ENCODE measurements around the gene ABI1.
"Not testable (repeated sequence)": the region's sequence is repeated elsewhere in the genome, so short reads cannot be mapped to it uniquely, and the experiment has no call there.

The ABI1 gene

DNA sequence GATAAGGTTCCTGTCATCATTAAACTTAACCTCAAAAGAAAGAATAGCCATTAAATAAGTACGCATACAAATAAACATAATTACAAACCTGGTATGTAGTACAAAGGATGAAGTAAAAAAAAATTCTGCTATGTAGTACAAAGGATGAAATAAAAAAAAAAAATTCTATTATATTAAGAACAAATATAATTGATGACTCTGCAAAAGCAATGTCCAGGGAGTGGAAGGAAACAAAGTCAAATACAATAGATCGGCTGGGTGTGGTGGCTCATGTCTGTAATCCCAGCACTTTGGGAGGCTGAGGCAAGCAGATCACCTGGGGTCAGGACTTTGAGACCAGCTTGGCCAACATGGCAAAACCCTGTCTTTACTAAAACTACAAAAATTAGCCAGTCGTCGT is 56.9 kb downstream of the ABI1 start:
- no peak for DNase-seq

- no peak for DNase-seq
Observed at GRCh38 chr10:26802527-26802926, 58.2 kb downstream of the ABI1 start.

DNA sequence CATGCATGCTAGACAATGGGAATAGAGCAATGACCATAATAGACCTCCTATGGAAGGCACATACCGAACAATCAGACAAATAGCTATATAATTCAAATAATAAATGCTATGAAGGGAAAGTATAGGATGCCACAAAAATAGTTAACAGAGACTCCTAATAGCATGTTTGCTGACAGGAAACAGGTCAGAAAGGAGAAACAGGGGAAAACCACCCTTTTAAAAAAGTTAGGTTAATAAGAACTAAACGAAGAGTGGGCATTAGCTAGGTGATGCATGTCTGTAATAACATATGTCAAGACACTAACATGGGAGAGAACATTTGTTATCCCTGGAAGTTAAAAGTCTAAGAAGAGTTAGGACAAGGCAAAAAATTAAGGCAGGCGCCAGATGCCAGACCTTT is 58.9 kb downstream of the ABI1 start:
- DNase-seq, result no peak

DNA sequence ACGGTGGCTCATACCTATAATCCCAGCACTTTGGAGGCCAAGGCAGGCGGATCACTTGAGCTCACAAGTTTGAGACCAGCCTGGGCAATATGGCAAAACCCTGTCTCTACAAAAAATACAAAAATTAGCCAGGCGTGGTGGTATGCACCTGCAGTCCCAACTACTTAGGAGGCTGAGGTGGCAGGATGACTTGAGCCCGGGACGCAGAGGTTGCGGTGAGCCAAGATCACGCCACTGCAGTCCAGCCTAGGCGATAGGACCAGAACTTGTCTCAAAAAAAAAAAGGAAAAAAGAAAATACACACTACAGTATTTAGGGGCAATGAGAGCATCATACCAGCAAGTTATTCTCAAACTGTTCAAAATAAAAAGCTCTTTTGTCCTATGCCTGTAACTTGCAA is 59.5 kb downstream of the ABI1 start:
- DNase-seq, result no peak

- no peak for DNase-seq
Observed at GRCh38 chr10:26800468-26800867, 60.3 kb downstream of the ABI1 start.

DNA sequence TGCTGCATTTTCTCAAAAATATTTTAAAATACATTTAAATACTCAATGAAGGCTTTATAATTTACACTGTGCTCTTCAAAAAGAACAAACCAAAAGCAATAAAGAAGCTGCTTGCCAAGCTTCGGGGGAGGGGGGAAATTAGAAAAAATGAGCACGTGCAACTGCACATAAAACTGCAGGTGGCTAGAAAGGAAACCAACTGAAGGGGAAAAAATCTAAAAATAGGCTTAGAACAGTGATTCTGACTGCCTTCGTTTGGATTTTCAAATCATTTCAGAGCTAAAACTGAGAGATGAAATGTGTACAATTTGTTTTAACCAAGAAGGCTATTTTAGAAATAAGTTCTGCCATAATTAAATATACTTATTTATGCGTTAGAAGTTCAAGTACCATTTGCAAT is 61.4 kb downstream of the ABI1 start:
- no peak for DNase-seq

GRCh38 chr10:26798298-26798697 is 62.5 kb downstream of the ABI1 start:
- DNase-seq, result no peak

DNA sequence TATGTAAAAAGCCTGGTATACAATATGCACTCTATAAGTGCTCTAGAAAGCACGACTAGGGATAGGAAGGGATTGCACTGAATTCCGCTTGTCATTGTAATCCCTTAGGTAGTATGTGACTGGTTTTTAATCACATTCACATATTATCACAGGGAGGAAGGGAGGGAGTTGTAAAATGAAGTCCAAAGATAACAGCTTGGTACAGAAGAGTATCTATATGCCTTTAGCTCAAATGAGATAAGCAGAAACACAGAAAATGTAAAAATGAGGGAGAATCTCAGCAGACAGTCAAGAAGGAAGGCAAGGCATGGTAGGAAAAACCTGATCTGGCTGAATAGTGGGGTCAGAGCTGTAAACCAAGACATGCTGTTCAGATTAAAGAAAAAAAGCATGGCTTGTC is 63.4 kb downstream of the ABI1 start:
- DNase-seq, result no peak

DNA sequence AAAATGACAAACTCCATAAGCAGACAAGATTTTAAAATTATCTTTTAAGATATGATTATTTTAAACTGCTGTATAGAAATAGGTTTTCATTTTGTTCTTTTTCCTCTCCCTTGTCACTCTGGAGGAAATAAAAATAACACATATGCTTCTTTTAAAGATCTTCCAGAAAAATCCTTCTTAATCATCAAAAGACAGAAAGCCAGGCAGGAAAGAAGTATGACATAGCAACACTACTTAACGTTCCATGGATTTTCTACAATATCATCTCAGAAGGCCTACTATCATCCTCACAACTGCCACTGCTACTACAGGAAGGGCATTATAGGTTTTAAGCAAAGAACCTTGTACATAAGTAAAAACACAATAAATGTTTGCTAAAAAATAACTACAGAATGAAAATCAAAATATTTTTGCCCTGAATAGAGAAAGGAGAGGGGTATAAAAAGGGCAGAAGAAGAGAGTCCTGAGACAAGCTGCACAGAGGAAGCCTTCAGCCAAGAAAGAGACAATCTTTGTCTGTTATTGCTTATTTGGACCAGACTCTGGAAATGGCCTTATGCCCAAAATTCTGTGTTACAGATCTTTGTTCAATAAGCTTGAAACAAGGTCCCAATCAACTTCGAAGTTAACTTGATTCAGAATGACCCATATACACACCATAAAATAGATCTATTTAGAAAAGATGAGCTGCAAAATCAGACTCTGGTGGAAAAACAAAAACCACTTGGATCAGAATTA is 67.8 kb downstream of the ABI1 start:
- DNase-seq, result no peak

DNA sequence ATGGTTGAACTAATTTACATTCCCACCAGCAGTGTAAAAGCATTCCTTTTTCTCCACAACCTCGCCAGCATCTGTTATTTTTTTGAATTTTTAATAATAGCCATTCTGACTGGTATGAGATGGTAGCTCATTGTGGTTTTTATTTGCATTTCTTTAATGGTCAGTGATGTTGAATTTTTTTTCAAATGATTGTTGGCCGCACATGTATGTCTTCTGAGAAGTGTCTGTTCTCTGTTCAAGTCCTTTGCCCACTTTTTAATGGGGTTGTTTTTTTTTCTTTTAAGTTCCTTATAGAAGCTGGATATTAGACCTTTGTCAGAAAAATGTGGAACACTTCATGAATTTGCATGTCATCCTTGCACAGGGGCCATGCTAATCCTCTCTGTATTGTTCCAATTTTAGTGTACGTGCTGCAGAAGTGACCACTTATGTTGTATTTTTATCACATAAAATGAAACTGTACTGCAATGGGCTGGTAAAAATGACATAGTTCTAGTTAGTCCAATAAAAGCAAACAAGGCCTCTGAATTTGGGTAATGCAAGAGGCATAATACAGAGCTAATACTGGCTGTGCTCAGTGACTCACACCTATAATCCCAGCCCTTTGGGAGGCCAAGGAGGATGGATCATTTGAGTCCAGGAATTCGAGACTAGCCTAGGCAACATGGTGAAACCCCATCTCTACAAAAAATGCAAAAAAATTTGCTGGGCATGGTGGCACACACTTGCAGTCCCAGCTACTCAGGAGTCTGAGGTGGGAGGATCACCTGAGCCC is 70.3 kb downstream of the ABI1 start:
- DNase-seq, result no peak

DNA sequence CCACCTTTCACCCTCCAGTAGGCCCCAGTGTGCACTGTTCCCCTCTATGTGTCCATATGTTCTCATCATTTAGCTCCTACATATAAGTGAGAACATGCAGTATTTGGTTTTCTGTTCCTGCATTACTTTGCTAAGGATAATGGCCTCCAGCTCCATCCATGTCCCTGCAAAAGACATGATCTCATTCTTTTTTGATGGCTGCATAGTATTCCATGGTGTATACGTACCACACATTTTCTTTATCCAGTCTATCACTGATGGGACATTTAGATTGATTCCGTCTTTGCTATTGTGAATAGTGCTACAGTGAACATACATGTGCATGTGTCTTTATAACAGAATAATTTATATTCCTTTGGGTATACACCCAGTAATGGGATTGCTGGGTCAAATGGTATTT is 71.0 kb downstream of the ABI1 start:
- DNase-seq, result not testable (repeated sequence)

DNA sequence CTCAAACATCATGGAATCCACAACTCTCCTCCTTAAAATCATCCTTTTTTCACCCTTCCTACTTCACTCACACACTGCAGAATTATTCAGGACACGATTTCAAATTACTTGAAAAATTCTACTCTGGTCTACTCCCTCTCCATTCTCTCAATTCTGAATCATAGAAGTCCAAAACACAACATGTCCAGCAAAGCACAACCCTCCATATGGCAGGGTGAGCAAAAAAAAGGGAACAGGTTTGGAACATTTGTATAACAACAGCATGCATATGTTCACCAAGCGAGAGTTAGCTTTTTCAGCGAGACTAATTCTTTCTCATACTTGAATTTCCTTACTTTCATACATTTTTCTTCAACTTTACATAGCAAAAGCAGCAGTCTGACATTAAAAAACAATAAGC is 73.4 kb downstream of the ABI1 start:
- no peak for DNase-seq

DNA sequence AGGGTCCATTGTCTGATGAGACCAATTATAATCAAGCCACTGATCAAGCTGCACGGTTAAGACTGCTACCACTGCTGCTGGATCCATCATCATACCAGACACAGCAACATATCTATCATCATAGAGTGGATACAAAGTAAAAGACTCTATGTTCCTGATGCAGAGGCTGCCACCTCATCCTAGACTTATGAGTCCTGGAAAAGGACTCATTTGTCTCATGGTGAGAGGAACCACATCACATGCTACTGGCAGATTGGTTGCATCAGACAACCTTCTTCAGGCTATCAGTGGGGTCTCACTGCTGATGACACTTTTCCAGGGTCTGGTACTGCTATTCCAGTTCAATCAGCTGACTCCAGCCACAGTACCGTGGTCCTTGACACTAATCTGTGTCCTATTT is 79.0 kb downstream of the ABI1 start:
- DNase-seq, result no peak

GRCh38 chr10:26780793-26781601 is 79.8 kb downstream of the ABI1 start:
- no peak for DNase-seq

- no peak for DNase-seq
Observed at GRCh38 chr10:26780106-26780792, 80.5 kb downstream of the ABI1 start.

- DNase-seq, result no peak
Observed at GRCh38 chr10:26779176-26779860, 81.4 kb downstream of the ABI1 start.

DNA sequence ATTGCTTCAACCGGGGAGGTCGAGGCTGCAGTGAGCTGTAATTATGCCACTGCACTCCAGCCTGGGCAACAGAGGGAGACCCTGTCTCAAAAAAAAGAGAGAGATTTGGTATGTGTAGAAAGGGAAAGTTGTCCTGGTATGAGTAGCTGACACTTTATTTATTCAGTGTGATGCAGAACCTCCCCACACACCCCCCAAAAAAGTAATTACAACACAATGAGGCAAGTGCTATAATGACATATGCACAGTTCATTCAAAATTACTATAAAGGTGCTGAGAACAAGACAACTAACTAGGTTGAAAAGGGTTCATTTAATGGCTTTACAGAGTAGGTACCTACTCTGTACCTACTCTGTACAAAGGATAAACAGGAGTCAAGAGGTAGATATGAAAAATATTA is 83.1 kb downstream of the ABI1 start:
- DNase-seq, result no peak

GRCh38 chr10:26776258-26776657 is 84.5 kb downstream of the ABI1 start:
- no peak for DNase-seq

GRCh38 chr10:26773633-26774032 is 87.1 kb downstream of the ABI1 start:
- no peak for DNase-seq

GRCh38 chr10:26770069-26770468 is 90.7 kb downstream of the ABI1 start:
- no peak for DNase-seq

- no peak for DNase-seq
Observed at GRCh38 chr10:26765549-26765948, 95.2 kb downstream of the ABI1 start.

DNA sequence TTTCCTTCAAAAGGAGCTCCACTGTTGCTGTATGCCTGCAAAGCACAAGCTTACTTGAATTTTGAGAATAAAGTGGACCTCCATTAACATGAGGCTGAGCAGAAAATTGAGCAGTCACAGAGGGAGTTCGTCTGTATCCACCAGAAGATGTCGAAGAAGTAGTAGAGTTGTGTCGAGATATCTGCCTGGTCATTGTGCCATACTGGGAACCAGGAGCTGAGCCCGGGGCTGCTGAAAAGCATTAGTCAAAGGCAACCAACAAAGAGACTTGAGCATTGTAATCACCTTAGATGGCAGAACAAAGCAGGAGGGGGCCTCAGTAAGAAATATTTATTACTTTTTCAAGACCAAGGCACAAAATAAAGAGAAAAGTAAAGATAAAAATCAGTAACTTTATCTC is 101.8 kb downstream of the ABI1 start:
- no peak for DNase-seq
